Upper lobe of left lung (tissue), 6 donors: Measurements from ENCODE around the gene KIF23. TPM values are rescaled to one million over a fixed set of nuclear protein-coding genes. Genes with fewer than 3 reads are reported as not detected.
A peak's percentile ranks its signal among the peaks of the same experiment; 100 is the strongest.

ENCODE experiments used
- ATAC-seq, 2 donors: fragments of 200-7000 bp; cut with Tn5 transposase; one replicate each; pipeline ENCODE4 v1.9.1; 2022; ENCODE audit warnings: mild to moderate bottlenecking in 2 of 2, moderate library complexity in 2 of 2; ENCODE audit not compliant: low FRiP score in 2 of 2
- DNase-seq, 2 donors: peaks; one replicate each; pipeline ENCODE4 v3.0.0-alpha.2; 2019 to 2020
- H3K27ac ChIP-seq, 4 donors: fragments of 200-600 bp; sonication (generic); one replicate each; pipeline ENCODE4 v1.5.1; 2016 to 2019
- H3K27me3 ChIP-seq, 4 donors: fragments of 200-600 bp; sonication (generic); one replicate each; pipeline ENCODE4 v1.5.1; 2017 to 2019
- H3K36me3 ChIP-seq, 4 donors: fragments of 200-600 bp; sonication (generic); one replicate each; pipeline ENCODE4 v1.5.1; 2016 to 2019
- H3K4me1 ChIP-seq, 4 donors: fragments of 200-600 bp; sonication (generic); one replicate each; pipeline ENCODE4 v1.5.1; 2018 to 2019
- H3K4me3 ChIP-seq, 4 donors: fragments of 200-600 bp; sonication (generic); one replicate each; pipeline ENCODE4 v1.5.1; 2017 to 2019; ENCODE audit warnings: mild to moderate bottlenecking in 2 of 4, moderate library complexity in 1 of 4
- H3K9me3 ChIP-seq, 4 donors: fragments of 200-600 bp; sonication (generic); one replicate each; pipeline ENCODE4 v1.5.1; 2018 to 2019
- CTCF ChIP-seq, 6 experiments: fragments of 450-650 bp in 4 of 6; fragments of 200-600 bp in 2 of 6; sonication (generic) in 2 of 6; IDR thresholded peaks; one replicate each; pipeline ENCODE4 v1.5.1; 2016 to 2019; ENCODE audit warnings: antibody characterized with exemption in 6 of 6
- EP300 ChIP-seq, 4 donors: sonication (generic); formaldehyde crosslinking; IDR thresholded peaks; one replicate each; pipeline ENCODE4 v1.5.1; 2017; ENCODE audit warnings: antibody characterized with exemption in 4 of 4, control low read depth in 2 of 4
- POLR2A ChIP-seq, 4 donors: fragments of 450-650 bp; IDR thresholded peaks; one replicate each; pipeline ENCODE4 v1.5.1; 2016 to 2017; ENCODE audit warnings: antibody characterized with exemption in 4 of 4, mild to moderate bottlenecking in 2 of 4
- POLR2AphosphoS5 ChIP-seq, 2 donors: sonication (generic); formaldehyde crosslinking; IDR thresholded peaks; one replicate each; pipeline ENCODE4 v1.5.1; 2017; ENCODE audit warnings: antibody characterized with exemption in 2 of 2
- WGBS, 2 donors: methylation state at CpG; one replicate each; pipeline ENCODE4 v1.1.5; 2017 to 2018; 5-methylcytosine and 5-hydroxymethylcytosine counted together
- total RNA-seq, 6 donors: library from RNA; depleted of rRNA in 4 of 6; stranded (reverse); fragments of >200 nt in 4 of 6; gene quantifications; one replicate each; pipeline versions ENCODE4 v1.1.0 to v1.2.1, GENCODE V29; 2016 to 2021
- donor health status: DM: no; HTN: no; CAD: no; lungs with moderate emphysema.
- donor health status: DM: no; HTN: yes; CAD: no; lungs with severe emphysema.

KIF23 gene
- total RNA-seq, 6 donors from 2014 or later = 1.0 to 6.7 (median 3.7) TPM

GRCh38 chr15:69476704-69477473, 62.7 kb downstream of the KIF23 start:
- Histone ChIP-seq H3K9me3 (no peaks in the 10 kb centered on the region), H3K4me3 (no peak overlapping the region), H3K4me1 (peaks cover 0 to 4% (median 0%) of the 10 kb centered on the region in 4 donors), H3K27ac (no peak overlapping the region), H3K27me3 (no peaks in the 10 kb centered on the region), H3K36me3 (no peaks in the 10 kb centered on the region)
- no peak for DNase-seq
- WGBS, 2 donors = 78 to 88% methylated on average over 9 of the region's 9 CpGs
- ATAC-seq = no peak
- TF ChIP-seq EP300 (IDR thresholded peaks at IDR 0.05) = no peak
- TF ChIP-seq POLR2A (IDR thresholded peaks at IDR 0.05) = no peak
- TF ChIP-seq POLR2AphosphoS5 (IDR thresholded peaks at IDR 0.05) = no peak
- TF ChIP-seq CTCF (IDR thresholded peaks at IDR 0.05) = no peak

- no peaks in the 10 kb centered on the region for H3K27me3 ChIP-seq
- WGBS, 2 donors = 14 to 34% methylated on average over 9 to 13 of the region's 13 CpGs
- peaks cover 0 to 4% (median 0%) of the 10 kb centered on the region in 4 donors for H3K4me1 ChIP-seq
- TF ChIP-seq CTCF (IDR thresholded peaks at IDR 0.05) = peak; percentile 40 to 75 (median 68)
- TF ChIP-seq POLR2AphosphoS5 (IDR thresholded peaks at IDR 0.05) = no peak
- peak in 1 of 2 donors; percentile 76 for DNase-seq
- no peak overlapping the region for H3K4me3 ChIP-seq
- H3K36me3 ChIP-seq = no peaks in the 10 kb centered on the region
- ATAC-seq = peak in 1 of 2 donors; percentile 59
- no peaks in the 10 kb centered on the region for H3K9me3 ChIP-seq
- H3K27ac ChIP-seq = no peak overlapping the region
These were observed 64.2 kb downstream of the KIF23 start for GRCh38 chr15:69478259-69478781.

GRCh38 chr15:69479081-69479480, 64.9 kb downstream of the KIF23 start:
- ATAC-seq (no peak), DNase-seq (no peak)
- Histone ChIP-seq H3K27me3 (no peaks in the 10 kb centered on the region), H3K27ac (no peak overlapping the region), H3K9me3 (no peaks in the 10 kb centered on the region), H3K4me1 (peaks cover 0 to 4% (median 0%) of the 10 kb centered on the region in 4 donors), H3K4me3 (no peak overlapping the region), H3K36me3 (no peaks in the 10 kb centered on the region)
- WGBS, 2 donors = 70 to 77% methylated on average over 4 of the region's 4 CpGs
- TF ChIP-seq EP300 (IDR thresholded peaks at IDR 0.05) = no peak
- TF ChIP-seq CTCF (IDR thresholded peaks at IDR 0.05) = no peak
- TF ChIP-seq POLR2A (IDR thresholded peaks at IDR 0.05) = no peak
- TF ChIP-seq POLR2AphosphoS5 (IDR thresholded peaks at IDR 0.05) = no peak

- no peak overlapping the region for H3K27ac ChIP-seq
- no peaks in the 10 kb centered on the region for H3K36me3 ChIP-seq
- no peaks in the 10 kb centered on the region for H3K27me3 ChIP-seq
- no peak overlapping the region for H3K4me3 ChIP-seq
- 95 to 100% methylated on average over 2 of the region's 2 CpGs for WGBS, 2 donors
- H3K4me1 ChIP-seq = peaks cover 0 to 4% (median 0%) of the 10 kb centered on the region in 4 donors
- H3K9me3 ChIP-seq = no peaks in the 10 kb centered on the region
- TF ChIP-seq POLR2AphosphoS5 (IDR thresholded peaks at IDR 0.05) (no peak), CTCF (IDR thresholded peaks at IDR 0.05) (no peak), EP300 (IDR thresholded peaks at IDR 0.05) (no peak), POLR2A (IDR thresholded peaks at IDR 0.05) (no peak)
- no peak for DNase-seq
- ATAC-seq = no peak
These were observed 65.8 kb downstream of the KIF23 start for GRCh38 chr15:69479971-69480370.
